NCI-H510A (cell line): ENCODE results near the gene ZNF836.
A peak's percentile ranks its signal among the peaks of the same experiment; 100 is the strongest.

Experiments
- DNase-seq: peaks from one replicate; lab custom pipeline; 2025; lab: John Stamatoyannopoulos, UW

Gene ZNF836

GRCh38 chr19:52188822-52189734 is 17.7 kb upstream of the ZNF836 start:
- DNase-seq = no peak

- no peak for DNase-seq
Observed at GRCh38 chr19:52187407-52187806, 16.0 kb upstream of the ZNF836 start.

GRCh38 chr19:52176574-52176973 is 5.2 kb upstream of the ZNF836 start:
- DNase-seq = no peak

- no peak for DNase-seq
Observed at GRCh38 chr19:52172347-52172746, 926 bp upstream of the ZNF836 start.

GRCh38 chr19:52170863-52171320 is 529 bp downstream of the ZNF836 start:
- DNase-seq = no peak

GRCh38 chr19:52170304-52170703 is 1.1 kb downstream of the ZNF836 start:
- DNase-seq = no peak

- no peak for DNase-seq
Observed at GRCh38 chr19:52155596-52156359, 15.6 kb downstream of the ZNF836 start.

- no peak for DNase-seq
Observed at GRCh38 chr19:52148256-52148655, 23.2 kb downstream of the ZNF836 start.

GRCh38 chr19:52142001-52142595 is 29.3 kb downstream of the ZNF836 start:
- no peak for DNase-seq

- DNase-seq = no peak
Observed at GRCh38 chr19:52141203-52141602, 30.2 kb downstream of the ZNF836 start.

- no peak for DNase-seq
Observed at GRCh38 chr19:52140032-52140710, 31.2 kb downstream of the ZNF836 start.

GRCh38 chr19:52139252-52140031 is 32.0 kb downstream of the ZNF836 start, which contains the start of gene ZNF616:
Gene ZNF616, minus strand, starts transcription at chr19:52139938. Its CDS starts 9,426 bp downstream, at chr19:52130512.
- peak; percentile 79 for DNase-seq

- DNase-seq = no peak
Observed at GRCh38 chr19:52138983-52139251, 32.5 kb downstream of the ZNF836 start.

- peak; percentile 10 for DNase-seq
Observed at GRCh38 chr19:52138278-52138982, 33.0 kb downstream of the ZNF836 start.

GRCh38 chr19:52120286-52120685 is 51.1 kb downstream of the ZNF836 start:
- DNase-seq = no peak

- no peak for DNase-seq
Observed at GRCh38 chr19:52115526-52116053, 55.8 kb downstream of the ZNF836 start.

GRCh38 chr19:52114691-52115090 is 56.7 kb downstream of the ZNF836 start:
- no peak for DNase-seq

- no peak for DNase-seq
Observed at GRCh38 chr19:52112624-52113023, 58.8 kb downstream of the ZNF836 start.

- DNase-seq = no peak
Observed at GRCh38 chr19:52110780-52111179, 60.6 kb downstream of the ZNF836 start.
